ENCODE measurements around the gene SPON1. TPM values are rescaled to one million over a fixed set of nuclear protein-coding genes. Genes with fewer than 3 reads are reported as not detected.
"Not testable (repeated sequence)": the region's sequence is repeated elsewhere in the genome, so short reads cannot be mapped to it uniquely, and the experiment has no call there.

SPON1 gene
- under 1 TPM; 0.22 to 0.31 TPM for total RNA-seq

GRCh38 chr11:13962562-13963168, at the start of gene SPON1:
Gene SPON1 (plus strand): TSS chr11:13962723. CDS start chr11:13962905, 182 bp downstream.
- POLR2A ChIA-PET: no interaction called here
- peaks cover 32% of the 10 kb centered on the region for H3K27me3 Mint-ChIP-seq
- peak; percentile 64 for DNase-seq
- peak within 1 kb of the TSS; percentile 65 for H3K4me3 Mint-ChIP-seq
- intact Hi-C loops (cut with micrococcal nuclease): loop anchor here (10.0 kb wide), 1 partner anchor 298 kb away; the partner anchor contains the start of gene FAR1
- no peaks in the 10 kb centered on the region for H3K36me3 Mint-ChIP-seq
- no peak within 1 kb of the TSS for H3K27ac Mint-ChIP-seq
- CTCF ChIA-PET: interaction anchor here (0.9 to 3.8 kb wide), 6 partner anchors 8 to 288 kb away, joined by 3 to 30 read pairs (median 6); no protein-coding TSS in a partner anchor
- H3K9me3 Mint-ChIP-seq: no peaks in the 10 kb centered on the region
- H3K4me1 Mint-ChIP-seq (ENCODE audit: low read depth): peaks cover 10% of the 10 kb centered on the region

- Mint-ChIP-seq H3K36me3 (no peaks in the 10 kb centered on the region), H3K27ac (no peak overlapping the region), H3K9me3 (peaks cover 2% of the 10 kb centered on the region), H3K27me3 (no peaks in the 10 kb centered on the region), H3K4me3 (no peak overlapping the region), H3K4me1 (ENCODE audit: low read depth) (peaks cover 7% of the 10 kb centered on the region)
- intact Hi-C loops (cut with micrococcal nuclease): no loop called here
- no peak for DNase-seq
- ChIA-PET POLR2A (no interaction called here), CTCF (no interaction called here)
Measured at GRCh38 chr11:13917264-13917663, 45.3 kb upstream of the SPON1 start.

DNA sequence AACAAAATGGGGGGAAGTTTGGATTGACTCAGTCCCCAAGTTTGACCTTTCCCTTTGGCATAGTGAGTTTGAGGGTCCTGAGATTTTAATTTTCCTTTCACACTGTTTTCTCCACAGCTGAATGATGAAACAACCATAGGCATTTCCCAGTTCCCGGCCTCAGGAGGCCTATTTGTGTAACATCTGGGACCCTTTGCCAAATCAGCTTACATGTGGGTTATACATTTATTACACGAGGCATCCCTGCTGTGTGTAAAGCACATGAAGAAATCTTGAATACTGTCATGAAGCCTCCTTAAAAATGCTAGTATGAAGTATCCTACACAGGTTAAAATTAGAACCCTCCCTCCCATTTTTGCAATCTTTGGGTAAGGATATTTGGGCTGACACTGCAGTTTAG, 44.6 kb upstream of the SPON1 start:
- DNase-seq: no peak
- no peak overlapping the region for H3K4me3 Mint-ChIP-seq
- ChIA-PET CTCF (no interaction called here), POLR2A (no interaction called here)
- H3K36me3 Mint-ChIP-seq: no peaks in the 10 kb centered on the region
- H3K9me3 Mint-ChIP-seq: peaks cover 2% of the 10 kb centered on the region
- no peaks in the 10 kb centered on the region for H3K27me3 Mint-ChIP-seq
- H3K27ac Mint-ChIP-seq: no peak overlapping the region
- intact Hi-C loops (cut with micrococcal nuclease): no loop called here
- H3K4me1 Mint-ChIP-seq (ENCODE audit: low read depth): peaks cover 14% of the 10 kb centered on the region

DNA sequence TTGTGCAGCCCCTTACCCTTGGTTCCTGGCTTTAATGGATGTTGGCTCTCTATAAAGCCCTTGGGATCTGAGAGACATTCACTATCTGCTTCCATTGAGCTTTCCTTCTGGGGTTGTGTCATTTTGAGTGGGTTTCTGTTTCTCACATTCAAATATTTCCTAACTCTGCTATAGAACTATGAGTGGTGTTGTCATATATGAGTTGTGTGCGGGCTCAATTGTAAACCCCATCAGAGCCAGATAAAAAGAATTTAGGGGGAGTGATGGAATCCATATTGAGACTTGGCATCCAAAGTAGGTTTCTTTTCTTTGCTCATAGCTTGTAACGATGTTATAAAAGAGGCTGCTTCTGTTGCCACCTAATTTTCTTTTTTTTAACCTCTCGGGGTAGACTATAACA, 41.8 kb upstream of the SPON1 start:
- no peaks in the 10 kb centered on the region for H3K36me3 Mint-ChIP-seq
- H3K9me3 Mint-ChIP-seq: no peaks in the 10 kb centered on the region
- H3K27me3 Mint-ChIP-seq: no peaks in the 10 kb centered on the region
- ChIA-PET POLR2A (no interaction called here), CTCF (no interaction called here)
- no peak for DNase-seq
- intact Hi-C loops (cut with micrococcal nuclease): no loop called here
- H3K27ac Mint-ChIP-seq: no peak overlapping the region
- H3K4me3 Mint-ChIP-seq: no peak overlapping the region
- H3K4me1 Mint-ChIP-seq (ENCODE audit: low read depth): peaks cover 41% of the 10 kb centered on the region

GRCh38 chr11:13921545-13921944, 41.0 kb upstream of the SPON1 start:
- no peaks in the 10 kb centered on the region for H3K36me3 Mint-ChIP-seq
- no peaks in the 10 kb centered on the region for H3K27me3 Mint-ChIP-seq
- CTCF ChIA-PET: no interaction called here
- H3K27ac Mint-ChIP-seq: no peak overlapping the region
- peaks cover 43% of the 10 kb centered on the region for H3K4me1 Mint-ChIP-seq (ENCODE audit: low read depth)
- H3K4me3 Mint-ChIP-seq: no peak overlapping the region
- intact Hi-C loops (cut with micrococcal nuclease): no loop called here
- no peaks in the 10 kb centered on the region for H3K9me3 Mint-ChIP-seq
- POLR2A ChIA-PET: no interaction called here
- no peak for DNase-seq

DNA sequence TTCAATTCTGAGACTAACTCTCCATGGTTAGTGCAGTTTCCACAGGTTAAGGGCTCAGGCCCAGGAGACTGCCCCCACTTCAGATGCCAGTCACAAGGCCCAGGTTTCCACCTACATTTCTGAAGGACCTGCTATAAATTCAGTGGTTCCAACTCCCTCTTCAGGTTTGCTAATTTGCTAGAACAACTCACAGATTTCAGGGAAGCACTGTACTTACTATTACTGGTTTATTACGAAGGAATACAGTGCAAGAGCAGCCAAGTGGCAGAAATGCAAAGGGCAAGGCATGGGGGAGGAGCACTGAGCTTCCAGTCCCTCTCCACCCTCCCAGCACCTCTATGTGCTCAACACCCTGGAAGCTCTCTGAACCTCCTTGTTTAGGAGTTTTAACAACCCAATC, 39.3 kb upstream of the SPON1 start:
- Mint-ChIP-seq H3K36me3 (peaks cover 2% of the 10 kb centered on the region), H3K27ac (peak overlapping the region; percentile 87), H3K4me1 (ENCODE audit: low read depth) (peaks cover 43% of the 10 kb centered on the region), H3K9me3 (peaks cover 4% of the 10 kb centered on the region), H3K27me3 (no peaks in the 10 kb centered on the region), H3K4me3 (no peak overlapping the region)
- no peak for DNase-seq
- POLR2A ChIA-PET: no interaction called here
- CTCF ChIA-PET: no interaction called here
- intact Hi-C loops (cut with micrococcal nuclease): no loop called here

- DNase-seq: no peak
- peaks cover 2% of the 10 kb centered on the region for H3K36me3 Mint-ChIP-seq
- intact Hi-C loops (cut with micrococcal nuclease): no loop called here
Measured at GRCh38 chr11:13923716-13924650, 38.5 kb upstream of the SPON1 start.

DNA sequence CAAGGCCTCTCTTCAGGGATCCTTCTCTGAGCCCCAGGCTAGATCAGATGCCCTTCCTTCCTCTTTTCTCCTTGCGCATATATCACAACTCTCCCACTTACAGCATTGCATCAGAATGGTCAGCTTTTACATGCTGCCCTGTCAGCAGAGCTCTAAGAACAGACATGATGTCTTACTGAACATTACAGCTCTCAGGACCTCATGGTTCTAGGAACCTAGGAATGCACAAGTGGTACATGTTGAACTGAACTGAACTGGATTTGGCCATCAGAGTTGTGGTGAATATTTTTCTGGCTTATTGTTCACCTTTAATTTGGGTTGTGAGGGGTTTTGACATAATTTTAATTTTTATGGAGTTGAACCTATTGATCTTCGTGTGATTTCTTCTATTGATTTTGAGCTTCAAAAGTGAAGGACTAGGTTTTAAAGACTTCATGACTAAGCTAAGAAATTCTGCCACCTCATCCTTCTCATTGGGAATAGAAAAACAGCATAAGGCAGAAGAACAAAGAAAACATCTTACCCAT, 37.7 kb upstream of the SPON1 start:
- Mint-ChIP-seq H3K4me3 (no peak overlapping the region), H3K4me1 (ENCODE audit: low read depth) (peaks cover 55% of the 10 kb centered on the region), H3K36me3 (peaks cover 2% of the 10 kb centered on the region), H3K9me3 (peaks cover 4% of the 10 kb centered on the region), H3K27me3 (no peaks in the 10 kb centered on the region), H3K27ac (peak overlapping the region; percentile 53)
- POLR2A ChIA-PET: no interaction called here
- intact Hi-C loops (cut with micrococcal nuclease): no loop called here
- DNase-seq: no peak
- CTCF ChIA-PET: interaction anchor here (0.6 to 1.6 kb wide), 4 partner anchors 29 to 325 kb away, joined by 3 to 5 read pairs (median 4); no protein-coding TSS in a partner anchor

More at GRCh38 chr11:13923716-13924650, 38.5 kb upstream of the SPON1 start:
- Mint-ChIP-seq H3K27ac (peak overlapping the region; percentile 87), H3K4me3 (peak overlapping the region; percentile 25), H3K27me3 (no peaks in the 10 kb centered on the region), H3K9me3 (peaks cover 4% of the 10 kb centered on the region), H3K4me1 (ENCODE audit: low read depth) (peaks cover 49% of the 10 kb centered on the region)
- POLR2A ChIA-PET: no interaction called here
- CTCF ChIA-PET: no interaction called here

DNA sequence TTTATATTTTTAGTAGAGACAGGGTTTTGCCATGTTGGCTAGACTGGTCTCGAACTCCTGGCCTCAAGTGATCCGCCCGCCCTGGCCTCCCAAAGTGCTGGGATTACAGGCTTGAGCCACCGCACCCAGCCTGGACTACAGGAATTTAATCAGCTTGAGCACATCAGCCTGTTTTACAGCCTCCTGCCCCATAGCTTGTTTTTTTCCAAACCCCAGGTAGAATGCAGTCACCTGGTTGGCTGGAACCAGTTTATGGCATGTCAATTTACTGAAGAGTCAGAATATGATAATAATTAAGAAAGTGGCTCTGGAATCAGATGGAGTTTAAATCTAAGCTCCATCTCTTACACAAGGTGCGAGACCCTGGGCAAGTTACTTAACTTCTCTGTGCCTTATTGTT, 36.2 kb upstream of the SPON1 start:
- H3K27me3 Mint-ChIP-seq; intact Hi-C loops (cut with micrococcal nuclease); DNase-seq; H3K9me3 Mint-ChIP-seq; H3K36me3 Mint-ChIP-seq; H3K27ac Mint-ChIP-seq; H3K4me3 Mint-ChIP-seq; POLR2A ChIA-PET: not testable (repeated sequence)
- CTCF ChIA-PET: interaction anchor here (1.6 kb wide), 1 partner anchor 30 kb away, joined by 4 read pairs; no protein-coding TSS in a partner anchor
- peaks cover 55% of the 10 kb centered on the region for H3K4me1 Mint-ChIP-seq (ENCODE audit: low read depth)

GRCh38 chr11:13926981-13927380, 35.5 kb upstream of the SPON1 start:
- DNase-seq: no peak
- no peak overlapping the region for H3K4me3 Mint-ChIP-seq
- ChIA-PET CTCF (no interaction called here), POLR2A (no interaction called here)
- H3K27me3 Mint-ChIP-seq: no peaks in the 10 kb centered on the region
- intact Hi-C loops (cut with micrococcal nuclease): no loop called here
- H3K27ac Mint-ChIP-seq: no peak overlapping the region
- peaks cover 2% of the 10 kb centered on the region for H3K36me3 Mint-ChIP-seq
- H3K9me3 Mint-ChIP-seq: peaks cover 4% of the 10 kb centered on the region
- peaks cover 50% of the 10 kb centered on the region for H3K4me1 Mint-ChIP-seq (ENCODE audit: low read depth)

GRCh38 chr11:13927481-13927880, 35.0 kb upstream of the SPON1 start:
- DNase-seq: no peak
- H3K4me1 Mint-ChIP-seq (ENCODE audit: low read depth): peaks cover 46% of the 10 kb centered on the region
- CTCF ChIA-PET: no interaction called here
- H3K9me3 Mint-ChIP-seq: peaks cover 4% of the 10 kb centered on the region
- no peak overlapping the region for H3K4me3 Mint-ChIP-seq
- intact Hi-C loops (cut with micrococcal nuclease): no loop called here
- peaks cover 2% of the 10 kb centered on the region for H3K36me3 Mint-ChIP-seq
- POLR2A ChIA-PET: no interaction called here
- H3K27ac Mint-ChIP-seq: no peak overlapping the region
- H3K27me3 Mint-ChIP-seq: no peaks in the 10 kb centered on the region

DNA sequence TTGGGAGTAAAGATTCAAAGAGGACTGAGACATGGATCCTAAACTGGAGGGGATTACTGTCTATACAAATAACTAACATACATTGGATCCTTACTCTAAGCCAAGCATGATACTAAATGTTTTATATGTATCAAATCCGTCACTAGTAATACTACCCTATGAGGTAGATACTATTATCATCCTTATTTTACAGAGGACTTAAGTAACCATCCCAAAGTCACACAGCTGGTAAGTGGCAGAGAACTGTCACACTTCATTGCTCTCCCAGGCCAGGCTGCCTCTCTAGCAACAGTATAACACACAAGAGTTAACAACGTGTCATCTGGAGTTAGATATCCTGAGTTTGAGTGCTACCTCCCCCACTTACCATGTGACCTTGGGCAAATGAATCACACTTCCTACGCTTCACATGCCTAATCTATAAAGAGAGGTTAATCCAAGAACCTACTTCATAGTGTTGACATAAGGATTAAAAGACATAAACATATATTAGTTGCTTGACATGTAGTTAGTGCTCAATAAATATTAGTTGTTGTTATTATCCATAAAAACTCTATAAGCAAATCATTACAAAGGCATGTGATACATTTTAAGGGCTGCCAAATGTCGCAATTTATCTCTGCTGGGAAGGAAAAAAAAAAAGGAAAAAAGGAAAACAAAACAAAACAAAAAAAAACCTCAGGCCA, 33.8 kb upstream of the SPON1 start:
- DNase-seq: no peak
- ChIA-PET CTCF (no interaction called here), POLR2A (no interaction called here)
- H3K27me3 Mint-ChIP-seq: no peaks in the 10 kb centered on the region
- peaks cover 11% of the 10 kb centered on the region for H3K9me3 Mint-ChIP-seq
- H3K4me1 Mint-ChIP-seq (ENCODE audit: low read depth): peaks cover 34% of the 10 kb centered on the region
- H3K36me3 Mint-ChIP-seq: peaks cover 2% of the 10 kb centered on the region
- H3K27ac Mint-ChIP-seq: no peak overlapping the region
- intact Hi-C loops (cut with micrococcal nuclease): loop anchor here (2.0 kb wide), 1 partner anchor 60 kb away; no protein-coding TSS in a partner anchor
- H3K4me3 Mint-ChIP-seq: no peak overlapping the region
